Lung (tissue), 12 donors: ENCODE results near the gene CDH4. TPM values are rescaled to one million over a fixed set of nuclear protein-coding genes. Genes with fewer than 3 reads are reported as not detected.

Source experiments
- ATAC-seq: fragments of 200-7000 bp; cut with Tn5 transposase; one replicate; pipeline ENCODE4 v1.9.1; 2020; ENCODE audit warnings: moderate number of reproducible peaks; ENCODE audit not compliant: insufficient read depth, low FRiP score
- DNase-seq, 3 donors: peaks; one replicate each; pipeline ENCODE4 v3.0.0-alpha.2; 2013 to 2017
- H3K27ac ChIP-seq, 2 donors: one replicate each; pipeline ENCODE4 v1.5.1; 2013; ENCODE audit warnings: mild to moderate bottlenecking in 2 of 2, moderate library complexity in 2 of 2, control low read depth in 1 of 2, inconsistent platforms in 1 of 2, low read depth in 1 of 2, low read length in 1 of 2
- H3K27me3 ChIP-seq, 3 donors: one replicate each; pipeline ENCODE4 v1.5.1; 2013; ENCODE audit warnings: low read length in 2 of 3; ENCODE audit not compliant: control insufficient read depth in 3 of 3, insufficient read depth in 3 of 3
- H3K36me3 ChIP-seq, 4 donors: one replicate each; pipeline ENCODE4 v1.5.1; 2013; ENCODE audit warnings: low read length in 4 of 4, mild to moderate bottlenecking in 1 of 4, moderate library complexity in 1 of 4; ENCODE audit not compliant: control insufficient read depth in 4 of 4, insufficient read depth in 4 of 4
- H3K4me1 ChIP-seq, 5 donors: one replicate each; pipeline ENCODE4 v1.5.1; 2013; ENCODE audit warnings: low read length in 5 of 5, mild to moderate bottlenecking in 2 of 5, moderate library complexity in 1 of 5; ENCODE audit not compliant: control insufficient read depth in 5 of 5, insufficient read depth in 5 of 5
- H3K4me3 ChIP-seq: one replicate; pipeline ENCODE4 v1.5.1; 2013; ENCODE audit warnings: mild to moderate bottlenecking, control low read depth, moderate library complexity
- H3K9ac ChIP-seq, 2 donors: one replicate each; pipeline ENCODE4 v1.5.1; 2013; ENCODE audit warnings: low read length in 2 of 2, control low read depth in 1 of 2; ENCODE audit not compliant: insufficient read depth in 1 of 2
- H3K9me3 ChIP-seq, 4 donors: one replicate each; pipeline ENCODE4 v1.5.1; 2013; ENCODE audit warnings: low read length in 3 of 4, mild to moderate bottlenecking in 1 of 4, moderate library complexity in 1 of 4; ENCODE audit not compliant: control insufficient read depth in 4 of 4, insufficient read depth in 3 of 4
- WGBS, 2 donors: extraction: QIAGEN DNeasy Blood & Tissue Kit; methylation state at CpG; one replicate each; pipeline ENCODE4 v1.1.7; 2013; 5-methylcytosine and 5-hydroxymethylcytosine counted together
- polyA plus RNA-seq, 2 donors: library from polyadenylated mRNA; stranded (reverse); fragments of 200-250 nt; gene quantifications; one replicate each; pipeline ENCODE4 v1.2.1, GENCODE V29; 2013
- total RNA-seq, 2 donors: library from RNA; depleted of rRNA in 1 of 2; stranded (reverse); fragments of >200 nt in 1 of 2; gene quantifications; one replicate each; pipeline ENCODE4 v1.2.1, GENCODE V29; 2014 to 2021
- TF ChIP-seq, protein P1 (sequence below): IDR thresholded peaks from 2 replicates; pipeline ENCODE4 v1.5.1; 2012; ENCODE audit warnings: mild to moderate bottlenecking; ENCODE audit errors: control extremely low read depth, extremely low read depth
- donor health status: control.
- donor health status: control.
- donor health status: Bipolar disorder and iron deficiency.
- donor health status: healthy.
- donor health status: DM: yes; HTN: yes; CAD: no.

The CDH4 gene
- total and polyA plus RNA-seq, 4 donors, result 0.10 to 2.1 (median 0.34) TPM

DNA sequence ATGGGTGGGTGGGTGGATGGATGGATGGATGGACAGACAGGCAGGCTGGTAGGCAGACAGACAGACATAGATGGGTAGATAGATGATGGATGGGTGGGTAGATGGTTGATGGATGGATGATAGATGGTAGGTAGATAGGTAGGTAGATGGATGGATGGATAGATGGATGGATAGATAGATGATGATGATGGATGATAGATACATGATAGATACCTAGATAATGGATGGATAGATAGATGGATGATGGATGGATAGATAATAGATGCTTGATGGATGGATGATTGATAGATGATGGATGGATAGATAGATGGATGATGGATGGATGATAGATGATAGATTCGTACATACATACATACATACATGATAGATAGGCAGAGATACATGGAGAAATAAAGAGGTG is 368.1 kb downstream of the CDH4 start:
- Histone ChIP-seq H3K27me3 (peaks cover 0 to 13% (median 8%) of the 10 kb centered on the region in 3 donors), H3K4me1 (no peaks in the 10 kb centered on the region)
- DNase-seq, result no peak

DNA sequence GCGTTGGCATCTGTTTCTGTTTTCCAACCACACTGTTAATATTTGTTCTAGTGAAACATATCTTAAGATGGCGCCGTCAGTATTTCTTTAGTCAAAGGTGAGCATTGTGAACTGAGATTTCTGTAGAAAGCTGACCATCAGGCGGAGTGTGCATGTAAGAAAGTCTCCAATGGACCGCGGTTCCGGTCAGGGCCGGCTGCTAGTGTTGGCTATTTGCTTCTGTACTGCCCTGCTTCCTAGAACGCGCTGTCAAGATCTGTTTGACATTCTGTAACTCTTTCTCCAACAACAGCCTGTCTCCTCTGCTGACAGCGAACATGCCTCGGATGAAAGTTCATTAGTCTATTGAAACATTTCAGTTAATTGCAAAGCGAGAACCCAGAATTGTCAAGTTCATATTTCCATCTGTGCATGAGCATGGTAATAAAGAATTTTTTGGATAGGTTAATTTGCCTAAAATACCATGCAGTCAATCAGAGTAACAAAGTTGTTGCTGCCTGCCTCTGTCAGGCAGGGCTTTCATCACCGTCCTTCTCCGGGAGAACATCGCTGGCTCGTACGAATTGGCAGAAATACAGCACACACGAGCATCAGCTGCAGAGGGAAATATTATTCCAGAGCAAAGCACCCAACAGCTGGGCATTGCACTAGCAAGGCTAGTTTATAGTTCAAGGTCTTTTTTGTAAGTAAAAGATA is 369.1 kb downstream of the CDH4 start:
- Histone ChIP-seq H3K9me3 (peaks cover 0 to 7% (median 0%) of the 10 kb centered on the region in 4 donors), H3K36me3 (no peaks in the 10 kb centered on the region), H3K27ac (no peak overlapping the region), H3K4me3 (no peak overlapping the region), H3K27me3 (peaks cover 0 to 13% (median 8%) of the 10 kb centered on the region in 3 donors), H3K4me1 (no peaks in the 10 kb centered on the region), H3K9ac (no peak overlapping the region)
- ATAC-seq, result no peak
- DNase-seq, result peak in 2 of 3 donors; percentile 42 to 65
- TF ChIP-seq, protein P1, sequence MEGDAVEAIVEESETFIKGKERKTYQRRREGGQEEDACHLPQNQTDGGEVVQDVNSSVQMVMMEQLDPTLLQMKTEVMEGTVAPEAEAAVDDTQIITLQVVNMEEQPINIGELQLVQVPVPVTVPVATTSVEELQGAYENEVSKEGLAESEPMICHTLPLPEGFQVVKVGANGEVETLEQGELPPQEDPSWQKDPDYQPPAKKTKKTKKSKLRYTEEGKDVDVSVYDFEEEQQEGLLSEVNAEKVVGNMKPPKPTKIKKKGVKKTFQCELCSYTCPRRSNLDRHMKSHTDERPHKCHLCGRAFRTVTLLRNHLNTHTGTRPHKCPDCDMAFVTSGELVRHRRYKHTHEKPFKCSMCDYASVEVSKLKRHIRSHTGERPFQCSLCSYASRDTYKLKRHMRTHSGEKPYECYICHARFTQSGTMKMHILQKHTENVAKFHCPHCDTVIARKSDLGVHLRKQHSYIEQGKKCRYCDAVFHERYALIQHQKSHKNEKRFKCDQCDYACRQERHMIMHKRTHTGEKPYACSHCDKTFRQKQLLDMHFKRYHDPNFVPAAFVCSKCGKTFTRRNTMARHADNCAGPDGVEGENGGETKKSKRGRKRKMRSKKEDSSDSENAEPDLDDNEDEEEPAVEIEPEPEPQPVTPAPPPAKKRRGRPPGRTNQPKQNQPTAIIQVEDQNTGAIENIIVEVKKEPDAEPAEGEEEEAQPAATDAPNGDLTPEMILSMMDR, result no peak
- 63 to 84% methylated on average over 19 of the region's 19 CpGs for WGBS, 2 donors

More for the DNA sequence above, 368.1 kb downstream of the CDH4 start:
- TF ChIP-seq, protein P1, result no peak
- no peaks in the 10 kb centered on the region for H3K36me3 ChIP-seq
- no peak overlapping the region for H3K9ac ChIP-seq
- peaks cover 0 to 7% (median 0%) of the 10 kb centered on the region in 4 donors for H3K9me3 ChIP-seq
- 0 to 32% methylated on average over 1 of the region's 1 CpG for WGBS, 2 donors
- no peak overlapping the region for H3K4me3 ChIP-seq
- no peak overlapping the region for H3K27ac ChIP-seq
- no peak for ATAC-seq

DNA sequence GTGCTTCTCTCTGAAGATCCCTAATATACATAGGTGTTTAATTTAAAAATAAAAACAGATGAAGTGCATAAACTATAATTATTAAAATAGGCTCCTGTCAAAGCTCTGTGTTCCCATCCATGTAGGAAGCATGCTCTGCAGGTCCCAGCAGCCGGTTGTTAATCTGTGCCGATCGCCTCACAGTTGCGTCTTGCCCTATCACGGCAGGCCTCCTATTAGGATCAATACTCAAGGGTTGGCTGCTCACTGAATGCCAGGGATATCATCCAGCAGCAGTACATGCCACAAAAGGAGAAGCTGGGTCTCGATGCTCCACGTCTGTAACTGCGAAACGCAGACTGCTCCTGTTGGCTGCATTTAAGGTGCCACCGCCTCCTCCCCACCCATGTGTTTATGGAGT is 369.8 kb downstream of the CDH4 start:
- Histone ChIP-seq H3K27ac (no peak overlapping the region), H3K4me3 (no peak overlapping the region), H3K9me3 (peaks cover 0 to 7% (median 0%) of the 10 kb centered on the region in 4 donors), H3K4me1 (no peaks in the 10 kb centered on the region), H3K36me3 (no peaks in the 10 kb centered on the region), H3K9ac (no peak overlapping the region), H3K27me3 (peaks cover 0 to 13% (median 8%) of the 10 kb centered on the region in 3 donors)
- DNase-seq (no peak), ATAC-seq (no peak)
- TF ChIP-seq, protein P1, result no peak
- WGBS, 2 donors, result 84 to 85% methylated on average over 10 of the region's 10 CpGs
